NCI-H2029 (cell line): ENCODE results near the gene MAD2L2.
A peak's percentile ranks its signal among the peaks of the same experiment; 100 is the strongest.
"Not testable (repeated sequence)": the region's sequence is repeated elsewhere in the genome, so short reads cannot be mapped to it uniquely, and the experiment has no call there.

Experiments
- DNase-seq: peaks from one replicate; lab custom pipeline; 2025; lab: John Stamatoyannopoulos, UW

The MAD2L2 gene

DNA sequence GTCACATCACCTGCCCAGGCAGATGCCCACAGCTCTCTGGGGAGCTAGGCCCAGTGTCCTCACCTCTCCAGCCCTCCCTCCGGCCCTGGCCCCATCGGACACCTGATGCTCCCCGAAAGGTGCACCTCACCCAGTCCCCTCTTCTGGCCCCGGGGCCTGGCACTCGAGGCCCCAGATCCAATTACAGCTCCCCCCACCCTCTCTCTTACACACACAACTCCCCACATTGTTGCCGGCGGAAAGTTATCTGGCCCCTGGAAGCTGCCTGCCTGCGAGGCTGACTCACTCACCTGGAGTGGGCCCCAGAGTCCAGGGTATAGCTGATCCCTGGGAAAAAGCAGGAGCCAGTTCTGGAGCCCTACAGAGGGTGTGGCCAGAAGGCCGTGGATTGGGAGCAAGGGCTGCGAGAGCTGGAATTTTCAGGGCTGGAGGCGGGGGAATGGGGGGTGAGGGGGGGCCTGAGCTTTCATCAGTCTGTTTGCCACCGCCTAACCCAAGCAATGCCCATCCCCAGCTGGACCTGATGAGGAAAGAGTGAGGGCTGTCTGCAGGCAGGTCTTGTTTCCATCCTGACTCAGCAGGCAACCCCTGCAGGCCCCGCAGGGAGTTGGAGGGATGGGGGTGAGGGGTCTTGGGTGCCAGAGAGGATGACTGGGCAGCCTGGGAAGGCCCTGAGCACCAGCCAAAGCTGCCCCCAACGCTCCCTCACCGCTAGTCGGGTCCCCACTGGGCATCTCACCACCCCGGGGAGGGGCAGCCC lies 27.7 kb downstream of the MAD2L2 start:
- DNase-seq: no peak

DNA sequence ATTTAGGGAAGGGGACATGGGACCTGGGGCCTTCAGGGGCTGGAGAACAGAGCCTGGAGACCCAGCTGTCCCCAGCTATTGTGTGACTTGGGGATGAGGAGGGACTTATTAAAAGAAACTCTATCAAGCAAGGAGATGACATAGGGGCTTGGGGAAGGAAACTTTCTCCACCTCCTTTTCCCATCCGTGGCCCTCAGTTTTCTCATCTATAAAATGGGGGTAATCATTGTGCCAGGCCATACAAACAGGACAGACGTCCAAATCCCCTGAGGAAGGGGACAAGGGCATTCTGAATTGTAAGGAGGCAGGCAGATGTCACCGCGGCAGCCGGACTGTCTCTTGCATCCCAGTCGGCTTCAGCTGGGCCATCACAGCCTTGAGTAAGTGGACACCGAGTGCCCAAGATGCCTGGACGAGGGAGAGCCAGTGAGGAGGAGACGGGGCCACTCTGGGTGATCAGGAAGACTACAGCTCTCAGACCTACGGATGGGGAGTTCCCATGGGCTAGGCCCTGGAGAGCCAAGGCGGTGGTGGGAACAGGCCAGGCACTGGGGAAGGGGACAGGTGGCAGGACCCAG lies 28.7 kb downstream of the MAD2L2 start:
- DNase-seq: no peak

DNA sequence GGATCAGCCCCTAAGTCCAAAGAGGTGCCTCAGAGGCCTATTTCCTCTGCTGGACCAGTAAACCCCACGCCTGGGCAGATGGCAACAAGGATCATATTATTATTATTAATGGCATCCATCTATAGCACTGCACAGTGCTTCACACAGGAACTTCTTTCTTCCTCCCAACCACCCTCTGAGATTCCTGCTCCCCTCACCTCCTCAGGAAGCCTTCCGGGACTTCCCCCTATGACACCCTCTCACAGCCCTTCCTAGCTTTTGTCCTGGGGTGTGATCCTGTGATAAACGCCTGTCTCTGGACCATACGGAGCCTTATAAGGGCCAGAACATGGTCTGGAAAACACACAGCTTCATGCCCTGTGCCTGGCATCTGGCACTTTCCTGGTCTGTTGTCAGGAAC lies 29.9 kb downstream of the MAD2L2 start:
- no peak for DNase-seq

DNA sequence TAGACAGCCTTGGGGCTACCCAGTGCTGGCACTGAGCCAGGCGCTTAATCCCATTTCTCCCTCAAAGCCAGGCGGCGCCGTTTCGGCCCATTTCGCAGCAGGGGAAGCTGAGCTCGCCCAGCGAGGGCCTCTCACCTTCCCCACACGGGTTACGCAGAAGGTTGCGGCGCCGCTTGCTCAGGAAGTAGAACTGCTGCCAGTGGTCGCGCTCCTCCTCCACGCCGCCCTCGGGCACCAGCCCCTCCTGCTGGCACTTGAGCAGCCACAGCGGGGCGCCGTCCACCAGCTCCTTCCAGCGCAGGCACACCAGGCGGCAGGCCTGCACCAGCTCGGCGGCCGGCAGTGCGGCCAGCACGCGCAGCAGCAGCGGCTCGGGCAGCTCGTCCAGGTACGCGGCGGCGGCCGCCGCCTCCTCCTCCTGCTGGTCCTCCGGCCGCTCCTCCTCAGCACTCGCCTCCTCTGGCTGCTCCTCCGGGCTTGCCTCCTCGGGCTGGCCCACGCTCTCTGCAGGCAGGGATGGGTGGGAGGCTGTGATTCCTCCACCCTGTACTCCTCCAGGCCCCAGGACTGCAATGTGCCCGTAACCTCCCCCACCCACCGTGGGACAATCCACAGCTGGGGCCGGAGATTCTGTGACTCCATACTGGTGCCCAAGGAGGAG lies 30.5 kb downstream of the MAD2L2 start:
- peak; percentile 64 for DNase-seq

DNA sequence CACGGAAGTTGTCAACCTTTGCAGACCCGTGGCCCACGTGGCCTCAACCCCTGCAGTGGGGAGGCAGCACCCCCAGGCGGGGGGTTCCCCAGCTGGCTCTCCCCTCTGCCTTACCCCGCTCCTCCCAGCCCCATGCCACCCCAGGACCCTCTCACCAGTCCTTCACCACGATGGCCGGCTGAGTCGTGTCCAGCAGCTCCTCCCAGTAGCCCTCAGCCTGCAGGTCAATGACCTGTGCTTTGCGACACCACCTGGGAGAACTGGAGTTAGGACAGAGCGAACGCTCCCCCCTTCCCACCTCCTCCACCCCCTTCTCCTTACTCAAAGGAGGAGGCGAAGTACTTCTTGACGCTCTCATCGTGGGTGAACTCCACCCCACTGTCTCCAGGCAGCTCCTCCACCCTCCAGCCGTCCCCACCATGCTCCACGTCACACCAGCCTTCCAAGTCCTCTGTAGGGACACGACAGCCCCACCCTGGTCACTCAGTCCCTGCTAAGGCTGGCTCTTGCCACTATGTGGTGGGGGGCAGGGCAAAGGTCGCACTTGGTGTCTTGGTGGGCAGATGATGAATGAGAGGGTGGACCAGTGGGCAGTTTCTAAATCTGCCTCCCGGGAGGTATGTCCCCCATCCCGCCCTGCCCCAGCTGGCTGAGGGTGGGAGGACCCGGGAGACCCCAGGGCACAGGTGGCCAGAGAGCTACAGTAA lies 31.2 kb downstream of the MAD2L2 start:
- DNase-seq: no peak

DNA sequence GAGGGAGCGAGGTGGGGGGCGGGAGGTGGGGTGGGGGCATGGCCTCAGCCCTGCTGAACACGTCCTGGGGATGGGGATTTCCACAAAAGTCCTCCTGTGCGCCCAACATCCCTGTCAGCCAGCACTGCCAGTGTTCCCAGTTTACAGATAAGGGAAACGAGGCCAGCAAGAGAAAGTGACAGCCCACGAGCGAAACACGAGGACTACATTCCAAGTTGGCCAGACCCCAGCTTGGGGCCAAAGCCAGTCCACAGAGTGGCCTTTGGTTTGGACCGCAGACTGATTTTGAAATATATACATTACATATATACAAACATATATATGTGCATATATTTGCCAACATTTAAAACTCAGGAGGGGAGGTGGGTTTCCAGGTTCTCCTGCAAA lies 31.7 kb downstream of the MAD2L2 start:
- no peak for DNase-seq

DNA sequence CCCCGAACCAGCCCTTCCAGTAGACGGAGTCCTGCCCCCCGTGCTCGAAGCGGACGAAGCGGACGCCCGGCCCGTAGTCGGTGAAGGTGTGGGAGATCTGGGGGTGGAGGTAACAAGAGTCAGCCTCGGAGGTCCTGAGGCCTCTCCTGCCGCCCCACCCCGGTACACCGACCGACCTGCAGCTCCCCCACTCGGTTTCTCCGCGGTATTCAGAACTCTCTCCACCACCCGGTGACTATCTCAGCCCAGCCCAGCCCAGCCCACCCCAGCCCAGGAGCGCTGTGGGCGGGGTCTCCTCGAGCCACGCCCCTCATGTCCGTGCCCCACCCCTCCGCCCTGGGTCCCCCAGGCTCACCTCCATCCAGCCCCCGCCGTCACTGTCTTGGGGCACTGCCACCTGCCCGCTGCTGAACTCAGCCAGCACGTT lies 32.2 kb downstream of the MAD2L2 start:
- peak; percentile 13 for DNase-seq

DNA sequence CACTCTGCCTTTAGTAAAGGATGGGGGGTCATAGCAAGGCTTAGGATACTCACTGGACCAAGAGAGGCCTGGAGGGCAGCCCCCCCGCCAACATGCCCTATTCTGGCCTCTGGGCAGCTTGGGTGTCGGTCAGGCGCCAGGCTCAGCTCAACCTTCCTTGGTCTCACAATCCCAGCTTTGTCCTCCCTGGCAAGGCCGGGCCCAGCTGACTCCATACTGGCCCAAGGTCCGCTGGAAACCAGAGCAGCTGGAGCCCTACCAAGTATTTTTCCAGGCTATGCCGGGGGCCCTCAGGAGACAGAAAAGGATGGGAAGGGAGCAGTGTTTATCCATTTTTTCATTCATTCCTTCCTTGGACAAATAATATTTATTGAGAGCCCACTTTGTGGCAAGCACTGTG lies 32.9 kb downstream of the MAD2L2 start:
- DNase-seq: no peak

DNA sequence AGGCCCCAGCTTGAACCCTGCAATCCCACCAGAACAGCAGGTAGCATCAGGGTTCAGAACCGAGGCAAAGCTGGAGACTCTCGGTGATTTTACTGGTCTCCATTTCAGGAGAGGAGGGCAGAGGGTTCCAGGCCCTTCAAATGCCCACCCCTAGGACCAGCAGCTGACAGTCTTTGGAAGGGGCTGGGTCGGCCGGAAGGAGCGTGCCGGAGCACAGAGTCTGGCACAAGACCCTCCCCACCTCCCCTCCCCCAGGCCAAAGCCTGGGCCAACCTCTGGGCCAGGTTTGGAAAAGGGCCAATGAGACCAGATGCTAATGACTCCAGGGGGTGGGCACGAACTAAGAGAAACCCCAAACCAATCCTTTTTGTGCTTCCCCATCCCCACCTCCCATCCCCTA lies 33.6 kb downstream of the MAD2L2 start:
- DNase-seq: no peak

DNA sequence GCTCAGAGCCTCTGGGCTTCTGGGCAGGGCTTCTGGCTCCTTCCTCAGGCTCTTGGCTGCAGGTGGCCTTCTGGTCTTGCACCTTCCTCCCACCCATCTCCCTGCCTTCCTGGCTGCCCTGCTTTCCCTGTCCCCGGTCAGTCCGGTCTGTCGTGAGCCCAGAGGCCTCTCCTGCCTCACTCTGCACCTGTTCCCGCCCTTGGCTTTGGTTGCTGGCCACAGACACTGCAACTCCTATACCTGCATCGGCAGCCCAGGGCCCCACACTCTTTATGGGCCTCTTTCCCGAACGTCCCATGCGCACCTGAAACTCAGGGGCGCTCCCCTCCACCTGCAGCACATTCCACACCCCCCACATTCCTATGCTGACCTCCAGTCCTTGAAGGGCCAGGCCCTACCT lies 34.6 kb downstream of the MAD2L2 start:
- no peak for DNase-seq

DNA sequence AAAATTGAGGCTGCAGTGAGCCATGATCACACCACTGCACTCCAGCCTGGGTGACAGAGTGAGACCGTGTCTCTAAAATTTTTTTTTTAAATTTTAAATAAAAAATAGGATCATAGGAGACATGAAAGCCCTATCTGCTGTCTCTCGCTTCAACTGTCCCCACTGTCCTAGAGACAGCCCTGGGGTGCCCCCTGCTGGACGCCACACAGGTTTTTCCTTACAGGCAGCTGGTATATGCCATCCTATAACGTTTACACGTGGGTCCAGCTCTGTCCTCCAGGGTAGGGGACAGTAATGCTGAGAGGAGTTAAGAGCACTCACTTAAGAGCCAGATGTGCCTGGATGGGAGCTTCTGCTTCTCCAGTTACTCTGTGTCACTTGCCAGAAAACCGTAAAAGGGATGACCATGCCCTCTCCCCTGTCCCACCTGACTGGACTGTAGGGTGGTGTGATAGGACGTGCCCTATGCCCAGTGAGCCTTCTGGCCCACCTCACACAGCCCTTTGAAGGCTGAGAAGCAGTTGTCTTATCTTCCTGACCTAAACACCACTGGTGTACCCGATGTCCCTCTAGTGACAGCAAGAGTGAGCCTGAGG lies 35.2 kb downstream of the MAD2L2 start:
- peak; percentile 69 for DNase-seq

DNA sequence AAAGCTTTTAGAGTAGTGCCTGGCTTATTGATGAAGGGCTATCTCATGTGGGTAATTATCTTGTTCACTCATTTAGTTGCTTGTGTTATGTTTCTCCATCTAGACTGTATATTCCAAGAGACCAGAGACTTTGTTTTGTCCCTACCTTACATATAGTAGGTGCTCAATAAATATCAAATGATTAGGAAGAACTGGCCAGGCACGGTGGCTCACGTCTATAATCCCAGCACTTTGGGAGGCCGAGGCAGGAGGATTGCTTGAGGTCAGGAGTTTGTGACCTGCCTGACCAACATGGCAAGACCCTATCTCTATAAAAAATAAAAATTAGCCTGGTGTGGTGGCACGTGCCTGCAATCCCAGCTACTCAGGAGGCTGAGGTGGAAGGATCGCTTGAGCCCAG lies 35.7 kb downstream of the MAD2L2 start:
- DNase-seq: no peak

DNA sequence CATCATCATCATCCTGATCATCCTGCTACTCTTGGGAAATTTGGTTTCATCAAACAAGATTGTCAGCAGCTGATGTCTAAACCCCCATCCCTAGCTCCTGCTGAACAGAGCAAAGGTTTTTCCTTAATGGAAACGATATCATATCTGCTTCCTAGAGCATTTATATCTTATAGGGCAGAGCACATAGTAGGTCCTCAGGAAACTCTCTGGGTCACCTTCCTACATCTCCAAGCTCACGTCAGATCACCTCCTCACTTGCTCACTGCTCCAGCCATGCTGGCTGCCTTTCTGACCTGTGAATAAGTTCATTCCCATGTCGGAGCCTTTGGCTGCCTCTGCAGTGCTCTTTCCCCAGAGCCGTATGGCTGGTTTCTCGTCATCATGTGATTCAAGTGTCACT lies 37.2 kb downstream of the MAD2L2 start:
- no peak for DNase-seq

DNA sequence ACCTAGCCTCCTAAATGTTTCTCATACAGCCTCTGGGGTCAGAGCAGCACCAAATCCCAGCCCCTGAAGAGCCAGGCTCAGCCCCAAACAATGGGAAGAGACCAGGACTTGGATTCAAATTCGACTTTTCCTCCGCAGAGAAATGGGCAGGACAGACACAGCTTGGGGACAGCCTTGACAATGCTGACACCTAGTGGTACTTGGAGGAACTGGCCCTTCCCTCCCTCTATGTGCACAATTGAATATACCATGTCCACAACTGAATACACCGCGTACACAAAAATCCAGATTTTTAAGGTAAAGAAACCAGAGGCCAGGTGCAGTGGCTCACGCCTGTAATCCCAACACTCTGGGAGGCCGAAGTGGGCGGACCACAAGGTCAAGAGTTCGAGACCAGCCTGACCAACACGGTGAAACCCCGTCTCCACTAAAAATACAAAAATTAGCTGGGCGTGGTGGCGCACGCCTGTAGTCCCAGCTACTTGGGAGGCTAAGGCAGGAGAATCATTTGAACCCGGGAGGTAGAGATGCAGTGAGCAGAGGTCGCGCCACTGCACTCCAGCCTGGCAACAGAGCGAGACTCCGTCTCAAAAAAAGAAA lies 38.4 kb downstream of the MAD2L2 start:
- DNase-seq: not testable (repeated sequence)

DNA sequence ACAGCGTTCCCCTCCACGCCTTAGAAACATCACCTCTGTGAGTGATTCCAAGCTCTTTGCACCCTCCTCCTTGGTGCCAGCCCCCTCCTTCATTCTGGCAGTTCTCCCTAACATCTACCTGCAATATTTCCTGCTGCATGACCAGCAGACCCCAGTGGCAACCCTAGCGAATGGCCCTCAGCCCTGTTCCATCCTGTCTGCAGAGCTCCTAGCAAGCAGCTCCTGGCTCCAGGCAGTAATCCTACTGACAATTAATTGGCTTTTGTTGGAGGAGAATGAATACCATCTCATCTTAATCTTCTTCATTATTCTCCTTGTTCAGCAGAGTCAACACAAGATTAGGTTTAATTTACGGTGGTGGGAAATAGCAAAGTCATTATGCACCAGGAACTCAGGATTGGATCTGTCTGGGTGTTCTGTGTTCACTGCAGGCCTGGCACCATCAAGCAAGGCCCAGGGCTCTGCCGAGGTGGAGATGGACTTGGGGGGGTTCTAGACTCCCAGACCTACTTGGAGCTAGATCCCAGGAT lies 39.1 kb downstream of the MAD2L2 start:
- DNase-seq: no peak

DNA sequence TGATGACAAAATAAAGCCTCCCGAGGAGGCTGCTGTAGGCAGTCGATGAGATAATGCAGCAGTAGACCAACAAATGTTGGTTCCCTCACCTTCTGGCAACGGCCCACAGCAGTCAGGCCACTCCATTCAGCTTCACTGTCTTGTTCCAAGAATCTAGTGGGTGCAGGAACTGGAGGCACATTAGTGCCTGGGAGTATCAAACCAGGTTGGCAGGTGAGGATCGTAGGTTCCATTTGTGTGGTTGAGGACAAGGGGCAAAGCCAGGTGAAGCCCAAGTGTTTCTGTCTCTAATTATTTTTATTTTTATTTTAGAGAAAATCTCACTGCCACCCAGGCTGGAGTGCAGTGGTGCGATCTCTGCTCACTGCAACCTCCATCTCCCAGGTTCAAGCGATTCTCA lies 40.0 kb downstream of the MAD2L2 start:
- no peak for DNase-seq

DNA sequence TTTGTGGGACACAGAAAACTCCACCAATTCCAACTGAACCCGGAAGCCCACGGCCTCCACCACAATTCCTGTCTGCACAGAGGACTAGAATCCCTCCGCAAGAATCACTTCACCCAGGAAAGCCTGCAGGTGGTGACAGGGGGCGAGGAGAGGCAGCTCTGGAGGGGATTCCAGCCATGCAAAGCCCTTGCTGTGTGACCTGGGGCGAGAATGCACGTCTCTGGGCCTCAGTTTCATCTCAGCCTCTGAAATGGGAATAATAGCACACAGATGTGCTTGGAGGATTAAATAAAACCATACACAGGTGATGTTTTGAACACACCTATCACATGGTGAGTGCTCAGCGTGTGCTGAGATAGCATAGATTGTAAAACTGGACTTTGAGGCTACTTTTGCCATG lies 40.8 kb downstream of the MAD2L2 start:
- DNase-seq: no peak

DNA sequence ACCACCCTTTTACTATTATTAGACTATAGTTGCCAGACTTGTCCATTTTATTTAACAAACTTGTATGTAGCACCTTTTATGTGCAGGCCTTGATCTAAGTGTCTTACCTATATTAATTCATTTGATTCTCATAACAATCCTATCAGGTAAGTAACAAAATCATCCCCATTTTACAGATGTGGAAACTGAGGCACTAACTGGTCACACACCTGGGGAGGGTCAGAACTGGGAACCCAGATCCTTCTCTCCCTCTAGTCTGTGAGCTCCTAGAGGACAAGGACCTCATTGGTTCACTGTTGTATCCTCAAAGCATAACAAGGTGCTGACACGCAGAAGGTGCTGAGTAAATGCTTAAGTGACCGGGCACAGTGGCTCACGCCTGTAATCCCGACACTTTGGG lies 41.6 kb downstream of the MAD2L2 start:
- DNase-seq: no peak

DNA sequence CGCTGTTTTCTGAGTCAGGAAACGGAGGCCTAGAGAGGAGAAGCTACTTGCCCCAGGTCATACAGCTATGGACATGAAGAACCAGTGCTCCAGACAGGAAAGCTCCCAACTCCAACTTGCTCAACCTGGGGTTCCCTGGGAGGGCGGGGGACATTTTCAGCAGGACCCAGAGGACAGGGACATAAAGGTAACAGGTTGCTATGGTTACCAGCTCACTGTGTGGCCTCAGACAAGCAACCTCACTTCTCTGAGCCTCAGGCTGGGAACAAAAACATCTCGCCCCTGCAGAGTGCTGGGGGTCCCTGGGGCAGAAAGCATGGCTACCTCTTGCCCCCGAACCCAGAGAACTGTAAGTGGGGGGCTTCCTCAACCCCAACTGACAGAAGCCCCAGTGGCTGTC lies 42.8 kb downstream of the MAD2L2 start:
- DNase-seq: no peak

DNA sequence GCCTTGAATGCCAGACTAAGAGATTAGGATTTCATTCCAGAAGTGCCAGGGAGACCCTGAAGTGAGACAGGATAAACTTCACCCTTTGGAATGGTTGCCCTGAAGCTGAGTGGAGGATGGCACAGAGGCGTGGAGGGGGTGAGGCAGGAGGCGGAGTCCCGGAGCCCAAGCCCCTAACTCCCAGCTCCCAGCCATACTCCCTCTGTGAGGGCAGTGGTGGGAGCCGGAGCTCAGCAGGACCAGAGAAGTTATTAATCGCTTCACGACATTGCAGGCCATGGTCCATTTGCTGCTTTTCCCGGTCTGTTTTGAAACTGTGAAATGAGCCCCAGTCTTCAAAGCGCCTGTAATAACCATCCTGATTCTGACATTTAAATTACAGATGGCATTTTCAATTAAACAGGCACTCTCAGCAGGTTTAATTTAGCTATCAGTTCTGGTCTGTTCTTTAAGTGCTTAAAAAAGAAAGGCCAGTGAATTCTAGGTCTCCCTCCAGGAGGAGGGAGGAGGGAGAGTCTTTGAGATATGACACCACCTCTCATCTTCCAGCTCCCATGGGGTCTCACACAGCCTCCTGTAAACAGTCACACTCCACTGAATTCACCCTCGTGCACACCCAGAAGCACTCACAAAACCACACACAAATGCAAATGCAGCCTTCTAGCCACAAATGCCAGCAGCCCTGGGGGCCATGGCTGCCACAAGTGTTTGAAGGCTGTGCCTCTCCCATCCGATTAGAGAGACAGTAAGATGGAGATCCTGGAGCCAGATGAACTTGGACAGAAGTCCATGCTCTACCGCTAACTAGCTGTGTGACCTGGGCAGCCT lies 46.4 kb downstream of the MAD2L2 start:
- no peak for DNase-seq
